Measurements from ENCODE around the gene ISLR. TPM values are rescaled to one million over a fixed set of nuclear protein-coding genes. Genes with fewer than 3 reads are reported as not detected.
A peak's percentile ranks its signal among the peaks of the same experiment; 100 is the strongest.

Gene ISLR
- total and polyA plus RNA-seq, 2 of the 8 experiments (the other 6 are each of a cell fraction or from before 2014, with no cell fraction given) = 0.29 to 0.35 TPM

DNA sequence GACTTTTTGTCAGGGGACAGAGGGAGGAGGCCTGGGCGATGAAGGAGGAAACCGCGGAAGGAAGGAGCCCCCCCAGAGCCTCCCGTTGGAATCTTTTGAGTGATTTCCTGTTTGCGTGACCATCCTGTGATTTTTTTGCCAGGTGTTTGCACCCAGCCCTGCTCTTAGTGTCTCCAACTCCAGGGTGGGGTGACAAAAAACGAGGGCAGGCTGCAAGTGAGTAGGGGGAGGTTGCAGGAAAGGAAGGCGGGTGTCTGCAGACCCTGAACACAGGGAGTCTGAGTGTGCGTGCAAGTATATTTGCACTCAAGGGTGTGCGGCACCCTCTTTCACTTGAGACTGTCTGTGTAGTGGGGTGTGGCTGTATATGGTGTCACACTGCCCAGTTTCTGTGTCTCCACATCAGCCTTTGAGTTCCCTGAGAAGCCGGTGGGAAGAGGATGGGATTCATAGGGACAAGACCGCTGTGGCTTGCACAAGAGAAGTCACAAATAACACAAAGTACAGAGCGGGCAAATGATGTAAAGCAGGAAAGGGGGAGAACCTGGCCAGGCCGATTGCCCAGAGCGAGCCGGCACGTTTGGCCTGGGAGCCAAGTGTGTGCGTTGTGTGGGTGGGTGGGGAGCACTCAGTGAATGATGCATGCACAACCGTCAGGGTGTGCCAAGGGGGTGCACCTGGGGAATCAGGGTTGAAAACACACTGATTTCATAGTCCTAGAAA lies 36.5 kb upstream of the ISLR start:
- Histone ChIP-seq H3K36me3 (ENCODE audit: control insufficient read depth in 2 of 4, insufficient read depth in 4 of 4, low read length in 3 of 4) (peaks cover 0 to 6% (median 0%) of the 10 kb centered on the region in 4 experiments; a peak in 1 of 8 replicates), H3K56ac (replicated peaks; ENCODE audit: insufficient read length, low read depth, low read length) (no peak overlapping the region), H3K9ac (replicated peaks in 1 of 4; ENCODE audit: extremely low read depth in 1 of 4, low read depth in 3 of 4, low read length in 3 of 4) (no peak overlapping the region; a peak in 2 of 7 replicates), H3K18ac (ENCODE audit: extremely low read depth, low read length) (peak overlapping the region; percentile 71), H2AK5ac (ENCODE audit: low read depth, low read length) (peak overlapping the region; percentile 43; the same call in 1 of the 2 replicates), H2AFZ (ENCODE audit: low read length) (no peak overlapping the region), H3K23ac (ENCODE audit: insufficient read length) (no peak overlapping the region), H3K4ac (replicated peaks; ENCODE audit: insufficient read length, low read depth, low read length) (no peak overlapping the region), H2BK120ac (replicated peaks; ENCODE audit: low read depth, low read length) (no peak overlapping the region), H3K23me2 (ENCODE audit: low read depth, low read length) (peaks cover 20% of the 10 kb centered on the region; the same call in 1 of the 2 replicates), H4K91ac (replicated peaks; ENCODE audit: insufficient read length, low read length) (no peak overlapping the region), H2BK15ac (ENCODE audit: low read length) (0 out of 2 replicates have a peak overlapping the region, but pooled peaks have one; percentile 55), H3K79me2 (ENCODE audit: control insufficient read depth in 1 of 2, insufficient read depth in 2 of 2, low read length in 2 of 2) (no peaks in the 10 kb centered on the region), H3K79me1 (ENCODE audit: low read depth, low read length) (no peaks in the 10 kb centered on the region), H3K4me3 (ENCODE audit: extremely low read depth in 1 of 4, insufficient read depth in 2 of 4, low read depth in 3 of 4, low read length in 4 of 4) (peak overlapping the region; percentile 29 to 58 (median 38); a peak in 6 of 8 replicates), H3K9me3 (ENCODE audit: insufficient read depth in 2 of 2, low read depth in 1 of 2, low read length in 1 of 2) (peaks cover 0 to 8% of the 10 kb centered on the region in 2 experiments; a peak in 1 of 4 replicates), H2BK20ac (ENCODE audit: low read length) (0 out of 2 replicates have a peak overlapping the region, but pooled peaks have one; percentile 4), H3K27me3 (replicated peaks in 1 of 4; ENCODE audit: control insufficient read depth in 3 of 4, extremely low read depth in 1 of 4, insufficient read depth in 3 of 4, low read length in 3 of 4) (peaks cover 48 to 73% (median 67%) of the 10 kb centered on the region in 4 experiments), H3K4me1 (replicated peaks in 1 of 4; ENCODE audit: control insufficient read depth in 3 of 4, insufficient read depth in 4 of 4, low read length in 3 of 4) (peaks cover 7 to 60% (median 39%) of the 10 kb centered on the region in 4 experiments), H4K20me1 (replicated peaks in 1 of 2; ENCODE audit: control insufficient read depth in 1 of 2, insufficient read depth in 2 of 2, low read length in 2 of 2) (peaks cover 0 to 1% of the 10 kb centered on the region in 2 experiments), H2BK5ac (ENCODE audit: low read depth, low read length) (no peak overlapping the region), H3K14ac (ENCODE audit: insufficient read length) (no peak overlapping the region), H2BK12ac (ENCODE audit: low read depth, low read length) (peak overlapping the region; percentile 32; the same call in 1 of the 2 replicates), H4K5ac (ENCODE audit: insufficient read length, low read depth, low read length) (no peak overlapping the region), H3K27ac (ENCODE audit: low read depth, low read length) (no peak overlapping the region), H3K4me2 (ENCODE audit: insufficient read depth in 1 of 2, low read depth in 2 of 2, low read length in 2 of 2) (peak overlapping the region; percentile 69 to 83), H4K8ac (ENCODE audit: extremely low read depth, insufficient read depth, low read length) (no peak overlapping the region)
- FAIRE-seq = no peak
- ChIA-PET CTCF (ENCODE audit: partially characterized antibody) (interaction anchor here (1.3 kb wide), 1 partner anchor 43 kb away, joined by 3 read pairs; no protein-coding TSS in a partner anchor), POLR2A (ENCODE audit: partially characterized antibody) (interaction anchor here (1.0 kb wide), 1 partner anchor 40 kb away, joined by 3 read pairs; no protein-coding TSS in a partner anchor)
- WGBS, 2 experiments (ENCODE audit: extremely low coverage in 1 of 2, insufficient coverage in 1 of 2, insufficient read length in 1 of 2, insufficient replicate concordance in 2 of 2, low coverage in 1 of 2, low lambda C conversion rate in 2 of 2, missing lambda C conversion rate in 1 of 2) = 46% methylated on average over 16 of the region's 18 CpGs; no CpG with 5 or more reads in 1 of the 2 experiments
- no peak for DNase-seq (ENCODE audit: low read depth in 1 of 2, low spot score in 2 of 2)
- no peak for TF ChIP-seq CREB1 (IDR thresholded peaks at IDR 0.05)
- peak; percentile 9 for TF ChIP-seq EZH2 (IDR thresholded peaks at IDR 0.05; ENCODE audit: low read depth, low read length, severe bottlenecking)

Measured in H1 (cell line).